Measurements from ENCODE around the gene PIGL.

DNA sequence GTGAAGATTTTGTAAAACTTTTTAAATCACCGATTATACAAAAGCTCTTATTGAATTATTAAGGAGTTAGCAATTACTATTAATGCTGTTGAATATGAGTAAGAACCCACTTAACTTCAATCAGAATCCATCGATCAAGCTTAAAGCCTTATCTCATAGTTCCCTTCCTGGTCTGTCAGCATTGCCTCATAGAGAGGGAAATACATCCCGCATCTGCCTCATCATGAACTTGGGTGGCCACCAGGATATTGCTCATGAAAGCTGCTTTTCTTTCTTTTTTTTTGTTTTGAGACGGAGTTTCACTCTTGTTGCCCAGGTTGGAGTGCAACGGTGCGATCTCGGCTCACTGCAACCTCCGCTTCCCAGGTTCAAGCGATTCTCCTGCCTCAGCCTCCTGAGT is 66.7 kb downstream of the PIGL start:
- TF ChIP-seq, protein P1, sequence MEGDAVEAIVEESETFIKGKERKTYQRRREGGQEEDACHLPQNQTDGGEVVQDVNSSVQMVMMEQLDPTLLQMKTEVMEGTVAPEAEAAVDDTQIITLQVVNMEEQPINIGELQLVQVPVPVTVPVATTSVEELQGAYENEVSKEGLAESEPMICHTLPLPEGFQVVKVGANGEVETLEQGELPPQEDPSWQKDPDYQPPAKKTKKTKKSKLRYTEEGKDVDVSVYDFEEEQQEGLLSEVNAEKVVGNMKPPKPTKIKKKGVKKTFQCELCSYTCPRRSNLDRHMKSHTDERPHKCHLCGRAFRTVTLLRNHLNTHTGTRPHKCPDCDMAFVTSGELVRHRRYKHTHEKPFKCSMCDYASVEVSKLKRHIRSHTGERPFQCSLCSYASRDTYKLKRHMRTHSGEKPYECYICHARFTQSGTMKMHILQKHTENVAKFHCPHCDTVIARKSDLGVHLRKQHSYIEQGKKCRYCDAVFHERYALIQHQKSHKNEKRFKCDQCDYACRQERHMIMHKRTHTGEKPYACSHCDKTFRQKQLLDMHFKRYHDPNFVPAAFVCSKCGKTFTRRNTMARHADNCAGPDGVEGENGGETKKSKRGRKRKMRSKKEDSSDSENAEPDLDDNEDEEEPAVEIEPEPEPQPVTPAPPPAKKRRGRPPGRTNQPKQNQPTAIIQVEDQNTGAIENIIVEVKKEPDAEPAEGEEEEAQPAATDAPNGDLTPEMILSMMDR (IDR thresholded peaks at IDR 0.05): no peak
- TF ChIP-seq POLR2AphosphoS5 (IDR thresholded peaks at IDR 0.05): no peak
- no peak for TF ChIP-seq POLR2A (IDR thresholded peaks at IDR 0.05)
